HEK293 (cell line): ENCODE results near the gene TRIB2.

Experiments used
- CTCF ChIA-PET: fragments of 350-600 bp; formaldehyde crosslinking; extraction: SDS; loops from one replicate; lab custom pipeline; 2021; ENCODE audit warnings: antibody characterized with exemption; lab: Yijun Ruan, JAX
- POLR2A ChIA-PET: fragments of 300-600 bp; formaldehyde crosslinking; extraction: SDS; loops from one replicate; lab custom pipeline; 2020; ENCODE audit warnings: antibody characterized with exemption, inconsistent platforms; lab: Yijun Ruan, JAX
- H3K27ac ChIP-seq: fragments of 200-500 bp; sonication (Bioruptor generic); 2 replicates; pipeline ENCODE4 v1.5.1; 2014; ENCODE audit warnings: low read depth, low read length, control low read depth, inconsistent platforms; ENCODE audit errors: extremely low read depth
- H3K36me3 ChIP-seq, 2 experiments: fragments of 200-500 bp in 1 of 2; sonication (Bioruptor generic) in 1 of 2; 1 replicate in 1 of 2; 2 replicates in 1 of 2; pipeline ENCODE4 v1.5.1; 2014 to 2017; ENCODE audit warnings: inconsistent platforms in 2 of 2, low read length in 2 of 2; ENCODE audit not compliant: control insufficient read depth in 2 of 2, insufficient read depth in 1 of 2
- H3K4me1 ChIP-seq: fragments of 200-500 bp; sonication (Bioruptor generic); 2 replicates; pipeline ENCODE4 v1.5.1; 2014; ENCODE audit warnings: mild to moderate bottlenecking, low read length, inconsistent platforms; ENCODE audit not compliant: control insufficient read depth, insufficient read depth
- H3K4me3 ChIP-seq: 2 replicates; pipeline ENCODE4 v1.5.1; 2011; ENCODE audit warnings: low read depth, mild to moderate bottlenecking, control low read depth, low read length, moderate library complexity
- H3K9me3 ChIP-seq: fragments of 200-500 bp; sonication (Bioruptor generic); 2 replicates; pipeline ENCODE4 v1.5.1; 2014; ENCODE audit warnings: low read depth, low read length, inconsistent platforms; ENCODE audit not compliant: control insufficient read depth, insufficient read depth
- EGR2 ChIP-seq: fragments of 450-650 bp; formaldehyde crosslinking; IDR thresholded peaks from 2 replicates; pipeline ENCODE4 v1.5.1; 2016; ENCODE audit warnings: low read depth, missing biosample characterization, missing genetic modification characterization
- GLIS2 ChIP-seq: fragments of 450-650 bp; formaldehyde crosslinking; IDR thresholded peaks from 2 replicates; pipeline ENCODE4 v1.5.1; 2016; ENCODE audit warnings: missing biosample characterization, missing genetic modification characterization
- KLF1 ChIP-seq: fragments of 450-650 bp; formaldehyde crosslinking; IDR thresholded peaks from 2 replicates; pipeline ENCODE4 v1.5.1; 2016; ENCODE audit warnings: missing biosample characterization, missing genetic modification characterization
- KLF7 ChIP-seq: fragments of 450-650 bp; formaldehyde crosslinking; IDR thresholded peaks from 2 replicates; pipeline ENCODE4 v1.5.1; 2016; ENCODE audit warnings: missing biosample characterization, missing genetic modification characterization, borderline replicate concordance
- WT1 ChIP-seq: fragments of 450-650 bp; formaldehyde crosslinking; IDR thresholded peaks from 2 replicates; pipeline ENCODE4 v1.5.1; 2016; ENCODE audit warnings: missing biosample characterization, missing genetic modification characterization
- YY1 ChIP-seq: fragments of 450-650 bp; formaldehyde crosslinking; IDR thresholded peaks from 2 replicates; pipeline ENCODE4 v1.5.1; 2018; ENCODE audit warnings: missing biosample characterization, missing genetic modification characterization
- ZBTB21 ChIP-seq: fragments of 450-650 bp; formaldehyde crosslinking; IDR thresholded peaks from 2 replicates; pipeline ENCODE4 v1.5.1; 2017; ENCODE audit warnings: missing biosample characterization, missing genetic modification characterization
- ZBTB26 ChIP-seq: fragments of 450-650 bp; formaldehyde crosslinking; optimal IDR thresholded peaks from 2 replicates; pipeline ENCODE3; 2016; ENCODE audit warnings: missing biosample characterization, mild to moderate bottlenecking, missing genetic modification characterization
- ZNF132 ChIP-seq: fragments of 450-650 bp; formaldehyde crosslinking; IDR thresholded peaks from 2 replicates; pipeline ENCODE4 v1.5.1; 2017; ENCODE audit warnings: missing biosample characterization, missing genetic modification characterization, borderline replicate concordance
- ZNF239 ChIP-seq: fragments of 450-650 bp; formaldehyde crosslinking; IDR thresholded peaks from 2 replicates; pipeline ENCODE4 v1.5.1; 2016; ENCODE audit warnings: missing biosample characterization, missing genetic modification characterization
- ZNF24 ChIP-seq: fragments of 450-650 bp; formaldehyde crosslinking; IDR thresholded peaks from 2 replicates; pipeline ENCODE4 v1.5.1; 2016; ENCODE audit warnings: missing biosample characterization, missing genetic modification characterization
- ZNF335 ChIP-seq: fragments of 450-650 bp; formaldehyde crosslinking; conservative IDR thresholded peaks from 2 replicates; pipeline ENCODE4 v1.5.1; 2016; ENCODE audit warnings: missing biosample characterization, missing genetic modification characterization
- ZNF350 ChIP-seq: fragments of 450-650 bp; formaldehyde crosslinking; IDR thresholded peaks from 2 replicates; pipeline ENCODE4 v1.5.0; 2017; ENCODE audit warnings: missing biosample characterization, mild to moderate bottlenecking, missing genetic modification characterization
- ZNF362 ChIP-seq: fragments of 450-650 bp; formaldehyde crosslinking; IDR thresholded peaks from 2 replicates; pipeline ENCODE4 v1.5.1; 2016; ENCODE audit warnings: missing biosample characterization, missing genetic modification characterization
- ZNF391 ChIP-seq: fragments of 450-650 bp; formaldehyde crosslinking; IDR thresholded peaks from 2 replicates; pipeline ENCODE4 v1.5.1; 2016; ENCODE audit warnings: low read depth, missing biosample characterization, missing genetic modification characterization, borderline replicate concordance
- ZNF423 ChIP-seq: fragments of 450-650 bp; formaldehyde crosslinking; IDR thresholded peaks from 2 replicates; pipeline ENCODE4 v1.5.1; 2016; ENCODE audit warnings: missing biosample characterization, missing genetic modification characterization
- ZNF529 ChIP-seq: fragments of 450-650 bp; formaldehyde crosslinking; IDR thresholded peaks from 2 replicates; pipeline ENCODE4 v1.5.1; 2017; ENCODE audit warnings: missing genetic modification characterization, missing biosample characterization; ENCODE audit not compliant: insufficient replicate concordance
- ZNF548 ChIP-seq: fragments of 450-650 bp; formaldehyde crosslinking; IDR thresholded peaks from 2 replicates; pipeline ENCODE4 v1.5.1; 2016; ENCODE audit warnings: missing biosample characterization, missing genetic modification characterization
- ZNF571 ChIP-seq: fragments of 450-650 bp; formaldehyde crosslinking; IDR thresholded peaks from 2 replicates; pipeline ENCODE4 v1.5.0; 2017; ENCODE audit warnings: missing biosample characterization, missing genetic modification characterization
- ZNF580 ChIP-seq: fragments of 450-650 bp; formaldehyde crosslinking; IDR thresholded peaks from 2 replicates; pipeline ENCODE4 v1.5.1; 2016; ENCODE audit warnings: missing biosample characterization, missing genetic modification characterization
- ZNF624 ChIP-seq: fragments of 450-650 bp; formaldehyde crosslinking; IDR thresholded peaks from 2 replicates; pipeline ENCODE4 v1.5.1; 2017; ENCODE audit warnings: missing biosample characterization, missing genetic modification characterization
- ZNF629 ChIP-seq: fragments of 450-650 bp; formaldehyde crosslinking; IDR thresholded peaks from 2 replicates; pipeline ENCODE4 v1.5.1; 2017; ENCODE audit warnings: missing biosample characterization, missing genetic modification characterization
- ZNF843 ChIP-seq: fragments of 450-650 bp; formaldehyde crosslinking; IDR thresholded peaks from 2 replicates; pipeline ENCODE4 v1.5.1; 2016; ENCODE audit warnings: missing biosample characterization, missing genetic modification characterization
- ZSCAN5A ChIP-seq: fragments of 450-650 bp; formaldehyde crosslinking; IDR thresholded peaks from 2 replicates; pipeline ENCODE4 v1.5.1; 2016; ENCODE audit warnings: missing biosample characterization, missing genetic modification characterization
- ZXDB ChIP-seq: fragments of 450-650 bp; formaldehyde crosslinking; IDR thresholded peaks from 2 replicates; pipeline ENCODE4 v1.5.1; 2016; ENCODE audit warnings: missing biosample characterization, missing genetic modification characterization

Gene TRIB2

GRCh38 chr2:12737297-12737696 is 20.6 kb downstream of the TRIB2 start:
- H3K4me1 ChIP-seq = no peaks in the 10 kb centered on the region
- no peaks in the 10 kb centered on the region for H3K9me3 ChIP-seq
- H3K27ac ChIP-seq = no peak overlapping the region
- H3K4me3 ChIP-seq = no peak overlapping the region
- ChIA-PET CTCF (interaction anchor here (0.6 to 0.7 kb wide), 2 partner anchors 194 to 417 kb away, joined by 3 to 4 read pairs; no protein-coding TSS in a partner anchor), POLR2A (no interaction called here)
- peaks cover 17 to 87% of the 10 kb centered on the region in 2 experiments for H3K36me3 ChIP-seq
- no peak for TF ChIP-seq ZNF239
- TF ChIP-seq ZNF350 (tag by site-specific recombination) = no peak
- TF ChIP-seq ZBTB26 (tag by site-specific recombination) = no peak
- TF ChIP-seq ZNF580 (tag by site-specific recombination) = no peak
- no peak for TF ChIP-seq GLIS2 (tag by site-specific recombination)
- TF ChIP-seq ZNF24 = no peak
- no peak for TF ChIP-seq KLF1 (tag by site-specific recombination)
- no peak for TF ChIP-seq ZSCAN5A (tag by site-specific recombination)

GRCh38 chr2:12737738-12738485 is 21.2 kb downstream of the TRIB2 start:
- TF ChIP-seq KLF7 (tag by site-specific recombination) = no peak
- TF ChIP-seq ZBTB26 (tag by site-specific recombination) = no peak
- TF ChIP-seq ZNF335 (tag by site-specific recombination) = no peak
- TF ChIP-seq ZXDB (tag by site-specific recombination) = no peak
- no peak for TF ChIP-seq ZNF571 (tag by site-specific recombination)
- TF ChIP-seq KLF1 (tag by site-specific recombination) = no peak
- no peak for TF ChIP-seq ZNF391 (tag by site-specific recombination)
- TF ChIP-seq ZNF529 (tag by site-specific recombination) = no peak
- TF ChIP-seq WT1 = no peak
- TF ChIP-seq ZNF132 (tag by site-specific recombination) = no peak
- TF ChIP-seq ZNF362 (tag by site-specific recombination) = no peak
- no peak for TF ChIP-seq ZNF629 (tag by site-specific recombination)
- no peak for TF ChIP-seq EGR2 (tag by site-specific recombination)
- TF ChIP-seq ZNF624 (tag by site-specific recombination) = no peak
- no peak for TF ChIP-seq ZBTB21 (tag by site-specific recombination)
- no peak for TF ChIP-seq ZNF843 (tag by site-specific recombination)
- no peak for TF ChIP-seq YY1 (tag by site-specific recombination)
- no peak for TF ChIP-seq ZNF548 (tag by site-specific recombination)
- no peak for TF ChIP-seq ZNF423 (tag by site-specific recombination)
- Histone ChIP-seq H3K9me3 (no peaks in the 10 kb centered on the region), H3K27ac (no peak overlapping the region), H3K4me3 (no peak overlapping the region), H3K4me1 (no peaks in the 10 kb centered on the region), H3K36me3 (peaks cover 17 to 90% of the 10 kb centered on the region in 2 experiments)
- CTCF ChIA-PET = interaction anchor here (0.6 to 1.2 kb wide), 3 partner anchors 194 to 418 kb away, joined by 3 to 4 read pairs (median 4); no protein-coding TSS in a partner anchor
- POLR2A ChIA-PET = no interaction called here
